ENCODE measurements around the gene CFAP299.
"Not testable (repeated sequence)": the region's sequence is repeated elsewhere in the genome, so short reads cannot be mapped to it uniquely, and the experiment has no call there.

The CFAP299 gene

GRCh38 chr4:80610199-80610598 is 274.7 kb downstream of the CFAP299 start:
- no peak for DNase-seq (ENCODE audit: low spot score)

GRCh38 chr4:80610845-80611677 is 275.5 kb downstream of the CFAP299 start:
- peak; percentile 5 for DNase-seq (ENCODE audit: low spot score)

GRCh38 chr4:80611678-80611979 is 276.1 kb downstream of the CFAP299 start:
- no peak for DNase-seq (ENCODE audit: low spot score)

GRCh38 chr4:80613470-80613869 is 277.9 kb downstream of the CFAP299 start:
- no peak for DNase-seq (ENCODE audit: low spot score)

GRCh38 chr4:80614319-80614718 is 278.8 kb downstream of the CFAP299 start:
- DNase-seq (ENCODE audit: low spot score): no peak

GRCh38 chr4:80615099-80615498 is 279.6 kb downstream of the CFAP299 start:
- DNase-seq (ENCODE audit: low spot score): no peak

- no peak for DNase-seq (ENCODE audit: low spot score)
Observed at GRCh38 chr4:80619070-80619674, 283.6 kb downstream of the CFAP299 start.

GRCh38 chr4:80631861-80632260 is 296.3 kb downstream of the CFAP299 start:
- no peak for DNase-seq (ENCODE audit: low spot score)

- no peak for DNase-seq (ENCODE audit: low spot score)
Observed at GRCh38 chr4:80637190-80637589, 301.7 kb downstream of the CFAP299 start.

GRCh38 chr4:80646061-80646460 is 310.5 kb downstream of the CFAP299 start:
- peak; percentile 3 for DNase-seq (ENCODE audit: low spot score)

GRCh38 chr4:80655662-80656061 is 320.1 kb downstream of the CFAP299 start:
- no peak for DNase-seq (ENCODE audit: low spot score)

- DNase-seq (ENCODE audit: low spot score): not testable (repeated sequence)
Observed at GRCh38 chr4:80670118-80670517, 334.6 kb downstream of the CFAP299 start.

GRCh38 chr4:80678413-80678812 is 342.9 kb downstream of the CFAP299 start:
- DNase-seq (ENCODE audit: low spot score): no peak

- no peak for DNase-seq (ENCODE audit: low spot score)
Observed at GRCh38 chr4:80680934-80681333, 345.4 kb downstream of the CFAP299 start.

GRCh38 chr4:80685214-80685613 is 349.7 kb downstream of the CFAP299 start:
- no peak for DNase-seq (ENCODE audit: low spot score)

GRCh38 chr4:80687736-80688135 is 352.2 kb downstream of the CFAP299 start:
- DNase-seq (ENCODE audit: low spot score): not testable (repeated sequence)

- DNase-seq (ENCODE audit: low spot score): no peak
Observed at GRCh38 chr4:80694171-80694570, 358.6 kb downstream of the CFAP299 start.

- DNase-seq (ENCODE audit: low spot score): no peak
Observed at GRCh38 chr4:80705311-80705710, 369.8 kb downstream of the CFAP299 start.

- no peak for DNase-seq (ENCODE audit: low spot score)
Observed at GRCh38 chr4:80709082-80709869, 373.7 kb downstream of the CFAP299 start.

GRCh38 chr4:80710748-80711451 is 375.4 kb downstream of the CFAP299 start:
- no peak for DNase-seq (ENCODE audit: low spot score)

- DNase-seq (ENCODE audit: low spot score): no peak
Observed at GRCh38 chr4:80711956-80712355, 376.4 kb downstream of the CFAP299 start.

GRCh38 chr4:80713409-80713808 is 377.9 kb downstream of the CFAP299 start:
- no peak for DNase-seq (ENCODE audit: low spot score)

Data from AG08396 (cell line).